IPS DF 4.7 (cell line): ENCODE data around the gene CFAP65.
A peak's percentile ranks its signal among the peaks of the same experiment; 100 is the strongest.

Experiments
- DNase-seq: peaks from one replicate; pipeline ENCODE4 v3.0.0-alpha.2; 2013; ENCODE audit warnings: low spot score; ENCODE audit errors: extremely low read depth

The CFAP65 gene

DNA sequence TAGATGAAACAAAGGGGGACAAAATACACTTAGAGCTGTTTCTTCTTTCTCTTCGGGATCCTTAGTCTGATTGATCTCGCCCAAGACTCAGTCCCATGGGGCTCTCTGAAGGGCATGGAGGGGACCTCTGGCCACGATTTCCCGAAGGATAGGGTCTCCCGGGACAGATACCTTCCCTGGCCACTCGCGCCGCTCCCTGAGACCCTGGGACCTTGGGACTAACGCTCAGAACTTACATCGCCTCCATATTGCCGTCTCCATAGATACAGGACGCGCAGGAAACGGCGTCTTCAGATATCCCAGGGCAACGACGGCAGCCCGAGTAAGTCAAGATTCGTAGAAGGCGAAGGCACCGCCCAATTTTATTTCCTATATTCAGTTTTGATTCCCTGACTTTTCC lies at the start of gene CFAP65:
CFAP65 (minus strand) TSS at position 265 of the 400 bp plus-strand sequence. CDS start 2,468 bp downstream, outside the sequence.
- DNase-seq: no peak

DNA sequence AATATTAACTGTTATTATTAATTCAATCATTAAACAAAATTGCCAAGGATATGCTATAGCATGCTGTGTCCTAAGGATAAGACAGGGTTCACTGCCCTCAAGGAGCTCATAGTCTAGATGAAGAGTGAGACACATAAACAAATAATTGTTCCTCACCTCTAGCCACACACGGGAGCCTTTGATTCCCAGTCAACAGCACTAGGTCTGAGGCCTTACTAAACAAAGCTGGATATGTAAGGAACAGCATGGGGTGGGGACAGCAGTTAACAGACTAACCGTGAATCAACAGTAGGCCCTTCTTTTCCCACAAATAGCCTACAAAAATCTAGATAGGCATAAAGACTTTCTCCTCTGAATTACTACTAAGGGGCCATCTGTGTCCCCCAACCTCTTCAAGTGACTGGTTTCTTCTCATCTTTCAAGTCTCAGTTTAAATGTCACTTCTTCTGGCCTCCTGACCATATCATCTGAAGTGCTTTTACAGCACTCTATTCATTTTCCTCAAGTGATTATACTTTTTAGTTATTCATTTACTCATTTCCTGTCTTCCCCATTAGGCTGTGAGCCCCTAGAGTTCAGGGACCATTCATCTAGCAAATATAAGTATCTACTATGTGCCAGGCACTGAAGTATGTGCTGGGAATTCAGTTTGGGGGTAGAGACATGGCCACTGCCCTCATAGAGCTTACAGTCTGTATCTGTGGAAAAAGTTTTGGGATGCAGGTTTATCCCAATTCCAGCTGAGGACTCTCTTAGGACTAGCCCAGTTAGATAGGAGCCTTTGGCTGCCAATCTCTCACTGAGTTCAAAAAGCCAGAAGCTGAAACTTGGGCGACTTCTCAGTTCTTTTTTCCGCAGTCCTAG lies 49.4 kb upstream of the CFAP65 start:
- no peak for DNase-seq

DNA sequence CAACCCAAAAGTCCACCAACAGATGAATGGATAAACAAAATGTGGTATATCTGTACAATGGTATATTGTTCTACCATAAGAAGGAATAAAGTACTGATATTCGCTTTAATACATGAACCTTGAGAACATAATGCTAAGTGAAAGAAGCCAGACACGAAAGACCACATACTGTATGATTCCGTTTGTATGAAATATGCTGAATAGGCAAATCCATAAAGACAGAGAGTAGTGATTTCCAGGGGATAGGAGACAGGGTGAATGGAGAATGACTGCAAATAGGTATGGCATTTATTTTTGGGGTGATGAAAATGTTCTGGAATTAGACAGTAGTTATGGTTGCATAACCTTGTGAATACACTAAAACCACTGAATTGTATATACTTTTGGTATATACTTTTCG lies 48.0 kb upstream of the CFAP65 start:
- no peak for DNase-seq

GRCh38 chr2:219087848-219088247 lies 46.5 kb upstream of the CFAP65 start:
- no peak for DNase-seq

- DNase-seq: no peak
Measured at GRCh38 chr2:219087361-219087760, 46.0 kb upstream of the CFAP65 start.

GRCh38 chr2:219086196-219086595 lies 44.9 kb upstream of the CFAP65 start:
- no peak for DNase-seq

- DNase-seq: no peak
Measured at GRCh38 chr2:219084791-219085190, 43.5 kb upstream of the CFAP65 start.

DNA sequence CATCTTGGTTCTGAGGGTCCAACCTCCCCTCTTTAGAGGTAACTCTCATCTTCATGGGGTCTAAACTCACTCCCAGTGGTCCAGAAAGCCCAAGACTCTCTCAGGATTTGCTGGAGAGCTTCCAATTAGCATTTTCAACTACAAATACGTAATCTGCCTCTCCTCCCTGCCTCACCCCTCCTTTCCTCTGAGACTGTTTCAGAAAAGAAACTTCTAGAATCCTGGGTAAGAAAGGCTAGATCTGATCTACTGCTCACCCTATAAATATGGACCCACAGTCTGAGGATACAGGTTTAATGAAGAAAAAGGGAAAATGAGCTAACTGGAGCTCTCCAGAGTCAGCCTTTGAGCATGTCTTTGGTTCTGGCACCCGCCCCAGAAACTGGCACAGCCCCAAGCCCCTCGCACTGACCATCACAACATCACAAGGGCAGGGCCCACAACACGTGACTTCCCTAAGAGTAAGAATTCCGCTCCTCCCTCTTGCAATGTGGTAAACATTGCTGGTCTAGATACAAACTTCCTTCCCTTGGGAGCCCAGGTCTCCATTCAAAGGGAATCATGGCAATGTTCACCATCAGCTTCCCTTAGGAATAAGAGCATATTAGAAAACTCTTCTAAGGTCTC lies 41.1 kb upstream of the CFAP65 start:
- no peak for DNase-seq

- no peak for DNase-seq
Measured at GRCh38 chr2:219081701-219082331, 40.5 kb upstream of the CFAP65 start.

DNA sequence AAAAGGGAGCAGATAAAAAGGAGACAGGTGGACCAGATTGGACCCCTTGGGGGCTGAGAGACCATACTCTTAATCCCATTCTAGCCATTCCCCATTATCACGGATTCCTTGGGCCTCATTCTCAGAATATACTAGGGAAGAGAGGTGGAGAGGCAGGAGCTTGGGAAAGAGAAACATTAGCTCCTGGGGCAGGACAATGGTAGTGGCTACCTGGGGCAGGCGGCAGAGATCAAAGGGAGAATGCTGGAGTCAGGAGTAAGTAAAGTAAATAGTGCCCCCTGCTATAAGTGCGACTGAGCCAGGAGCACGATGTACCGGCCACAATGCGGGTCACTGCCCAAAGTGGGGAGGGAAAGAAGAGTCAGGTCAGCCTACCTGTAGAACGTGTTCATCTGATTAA lies 39.8 kb upstream of the CFAP65 start:
- no peak for DNase-seq

DNA sequence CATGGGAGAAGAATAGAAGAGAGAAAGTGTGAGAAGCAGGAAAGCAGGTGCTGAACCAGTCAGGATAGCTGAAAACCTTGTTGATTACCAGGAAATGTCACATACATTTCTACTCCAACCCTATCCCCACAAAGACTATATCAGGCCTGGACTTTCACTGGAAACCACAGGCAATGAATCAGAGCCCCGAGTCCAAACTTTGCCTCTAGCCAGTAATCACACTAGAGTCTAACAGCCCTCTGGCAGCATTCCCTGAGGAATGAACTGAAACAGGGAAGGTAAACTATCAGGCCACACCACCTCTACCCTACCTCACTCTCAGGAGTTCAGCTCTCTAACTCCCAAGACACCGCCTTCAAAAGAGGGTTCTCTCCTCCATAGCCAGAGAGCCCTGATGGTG lies 38.1 kb upstream of the CFAP65 start:
- DNase-seq: no peak

- no peak for DNase-seq
Measured at GRCh38 chr2:219078951-219079350, 37.6 kb upstream of the CFAP65 start.

DNA sequence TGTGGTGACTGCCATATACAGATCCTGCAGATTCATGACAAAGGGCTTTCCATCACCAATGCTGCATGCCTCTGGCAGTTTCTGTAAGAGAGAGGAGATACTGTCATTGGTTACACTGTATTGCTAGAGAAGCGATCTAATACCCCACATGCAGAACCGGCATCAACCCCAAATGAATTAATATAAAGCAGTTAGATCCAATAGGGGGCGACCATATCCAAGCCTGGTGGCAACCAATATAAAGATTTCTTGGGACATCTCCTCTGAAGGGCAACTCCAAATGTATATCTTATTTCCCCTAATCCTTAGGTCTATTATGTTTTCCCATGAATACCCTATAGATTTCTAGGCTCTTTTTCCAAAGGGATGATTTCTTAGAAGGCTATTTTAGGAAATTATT lies 36.8 kb upstream of the CFAP65 start:
- no peak for DNase-seq

DNA sequence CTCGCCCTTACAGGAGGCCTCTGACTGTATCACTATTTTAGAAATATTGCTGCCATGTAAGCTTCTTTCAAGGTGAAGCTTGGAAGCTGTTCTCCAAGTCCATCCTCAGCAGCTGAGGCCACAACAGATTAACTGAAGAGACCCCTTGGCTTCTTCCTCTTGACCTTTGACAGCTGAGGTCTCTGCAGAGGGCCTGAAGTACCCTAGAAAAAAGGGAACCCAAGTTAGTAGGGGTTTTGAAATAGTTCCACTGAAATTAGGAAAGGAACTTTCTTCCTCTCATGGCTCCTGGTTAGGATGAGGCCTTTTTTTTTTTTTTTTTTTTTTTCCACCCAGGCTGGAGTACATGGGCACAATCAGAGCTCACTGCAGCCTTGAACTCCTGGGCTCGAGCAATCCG lies 34.9 kb upstream of the CFAP65 start:
- DNase-seq: no peak

DNA sequence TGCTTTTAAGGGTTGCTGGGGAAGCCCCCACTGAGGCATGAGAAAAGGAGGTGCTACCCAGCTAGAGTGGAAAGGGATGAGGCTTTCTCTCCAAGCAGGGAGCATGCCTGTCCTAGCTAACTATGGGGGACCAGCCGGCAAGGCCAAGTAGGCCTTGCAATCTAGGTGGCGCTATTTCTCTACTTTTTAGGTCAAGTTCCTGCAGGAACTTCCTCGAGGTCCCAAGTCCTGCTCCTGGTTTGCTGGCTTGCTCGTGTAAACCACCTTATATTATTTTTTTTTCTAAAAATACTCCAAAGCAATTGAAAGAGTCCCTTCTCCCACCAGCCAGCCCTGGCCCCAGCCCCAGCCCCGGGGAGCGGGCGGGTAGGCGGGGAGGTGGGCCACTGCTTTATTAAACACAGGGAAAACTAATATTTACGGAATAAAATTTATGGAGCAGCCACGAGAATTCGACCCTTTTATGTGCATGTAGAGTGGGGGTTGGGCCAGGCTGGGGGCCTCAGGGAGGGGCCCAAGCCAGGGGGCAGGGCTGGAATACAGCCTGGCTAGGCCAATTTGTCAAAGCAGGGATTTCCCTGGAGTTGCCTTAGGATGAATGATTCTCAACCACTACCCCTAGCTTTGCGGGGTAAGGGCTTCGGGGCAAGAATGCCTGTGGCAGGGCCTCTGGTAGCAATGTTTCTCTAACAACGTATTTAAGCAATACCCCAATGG lies 32.3 kb upstream of the CFAP65 start:
- peak; percentile 46 for DNase-seq

DNA sequence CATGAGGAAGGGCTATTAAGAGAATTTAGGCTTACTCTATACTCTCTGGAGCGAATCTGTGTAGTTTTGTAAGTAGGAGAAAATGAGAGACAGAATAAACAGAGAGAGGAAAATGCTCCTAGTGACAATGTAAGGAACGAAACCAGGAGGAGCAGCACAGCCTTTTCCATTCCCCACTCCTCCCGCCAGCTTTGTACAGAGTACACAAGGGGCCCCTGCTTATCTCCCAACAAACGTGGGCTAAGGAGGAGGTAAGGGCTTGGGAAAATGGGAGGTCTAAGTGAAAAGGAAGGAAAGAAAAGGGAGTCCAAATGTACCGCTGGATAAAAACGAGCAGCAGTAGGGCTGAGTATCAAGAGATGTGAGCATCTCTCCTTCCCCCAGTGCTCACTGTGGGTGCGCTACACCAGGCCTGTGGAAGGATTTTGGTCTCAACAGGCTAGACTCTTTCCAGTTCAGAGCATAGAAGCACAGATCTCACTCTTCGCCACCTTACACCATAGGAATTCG lies 31.5 kb upstream of the CFAP65 start:
- no peak for DNase-seq

GRCh38 chr2:219071131-219071816 lies 30.0 kb upstream of the CFAP65 start:
- DNase-seq: no peak

DNA sequence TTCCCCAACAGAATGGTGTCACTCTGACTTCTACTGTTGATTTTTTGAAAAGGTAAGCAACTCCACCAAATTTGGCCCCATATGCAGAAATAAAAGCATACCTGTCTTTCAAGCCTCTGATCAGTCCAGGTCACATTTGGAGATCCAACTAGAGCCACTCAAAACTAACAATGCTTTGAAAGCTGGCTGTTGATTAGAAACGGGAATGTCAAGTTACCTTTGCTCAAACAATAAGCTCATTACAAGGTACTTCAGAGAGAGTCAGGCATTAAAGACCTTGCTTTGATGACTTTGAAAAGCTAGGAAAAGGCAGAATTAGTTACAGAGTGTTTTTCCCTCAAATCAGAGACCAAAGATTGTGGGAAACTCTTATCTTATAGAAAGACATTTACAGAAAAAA lies 24.2 kb upstream of the CFAP65 start:
- no peak for DNase-seq

DNA sequence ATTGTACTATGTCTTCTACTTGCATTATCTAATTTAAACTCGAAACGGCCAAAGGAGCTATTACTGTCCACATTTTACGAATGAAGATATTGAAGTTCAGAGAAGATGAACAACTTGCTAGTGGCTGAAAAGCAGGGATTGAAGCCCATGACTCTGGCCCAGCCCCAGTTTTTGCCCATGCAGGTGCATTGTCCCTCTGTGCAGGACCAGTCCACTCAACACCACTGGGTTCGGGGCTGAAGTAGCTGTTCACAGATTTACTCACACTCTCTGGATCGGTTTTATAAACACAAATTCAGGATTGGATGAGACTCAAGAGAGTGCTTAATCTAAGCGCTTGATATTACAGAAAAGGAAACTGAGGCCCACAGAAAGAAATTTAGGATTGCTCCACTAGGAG lies 20.8 kb upstream of the CFAP65 start:
- no peak for DNase-seq

GRCh38 chr2:219060821-219061791 lies 19.8 kb upstream of the CFAP65 start, which contains the start of gene IHH:
Gene IHH (minus strand): TSS chr2:219060921. CDS start chr2:219060467, 454 bp downstream.
- no peak for DNase-seq
